ENCODE measurements around the gene TRMT6.

Gene TRMT6

GRCh38 chr20:5893052-5893451, 57.3 kb downstream of the TRMT6 start:
- no peak for DNase-seq

- DNase-seq: no peak
These were observed 59.4 kb downstream of the TRMT6 start for GRCh38 chr20:5890773-5891441.

DNA sequence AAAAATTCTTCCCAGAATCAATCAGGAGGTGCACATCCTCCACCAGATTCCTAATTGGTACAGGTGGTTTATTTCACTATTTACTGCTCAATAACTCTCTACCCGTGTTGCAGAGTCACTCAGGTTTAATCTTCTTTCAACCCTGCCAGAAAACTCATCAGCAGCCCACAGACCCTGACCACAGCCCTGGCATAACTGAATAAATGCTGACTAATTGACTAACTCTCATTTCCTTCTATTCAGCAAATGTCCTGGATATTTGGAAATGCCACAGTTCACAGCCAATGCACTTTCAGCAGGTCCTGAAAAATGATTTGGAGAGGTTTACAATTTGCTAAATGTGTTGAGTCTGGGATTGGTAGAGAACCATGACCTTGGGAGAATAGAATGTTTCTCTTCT, 62.3 kb downstream of the TRMT6 start:
- DNase-seq: no peak

DNA sequence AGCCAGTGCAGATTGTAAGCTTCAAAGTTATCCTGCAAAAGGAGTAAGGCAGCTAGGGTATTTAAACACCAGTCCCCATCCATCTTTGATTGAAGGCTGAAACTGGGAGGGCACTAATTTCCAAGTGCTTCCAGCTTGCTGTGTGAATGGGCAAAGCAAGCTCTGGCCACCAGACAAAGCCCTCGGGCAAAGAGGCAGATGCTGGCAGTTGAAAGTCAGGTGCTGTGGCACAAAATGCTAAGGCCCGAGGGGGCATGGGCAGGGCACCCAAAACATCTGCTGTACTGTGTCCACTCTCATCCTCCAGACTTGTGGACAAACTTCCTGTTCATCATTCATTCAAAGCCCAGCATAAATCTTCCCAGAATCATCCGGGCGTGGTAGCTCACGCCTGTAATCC, 62.9 kb downstream of the TRMT6 start:
- DNase-seq: no peak

Data from activated T-cell treated with anti-CD3 and anti-CD28 coated beads, Interleukin-2, amount 50 U/mL, for 1 hour (primary cell).